ENCODE data around the gene GLOD4.
A peak's percentile ranks its signal among the peaks of the same experiment; 100 is the strongest.

Gene GLOD4

GRCh38 chr17:791829-792228, 9.7 kb upstream of the GLOD4 start:
- TF ChIP-seq POLR2AphosphoS5 (IDR thresholded peaks at IDR 0.05; ENCODE audit: low read depth, low read length) (no peak), SIN3A (IDR thresholded peaks at IDR 0.05; ENCODE audit: borderline replicate concordance, insufficient read depth, low read length) (no peak), REST (IDR thresholded peaks at IDR 0.05; ENCODE audit: insufficient read depth in 1 of 2, low read depth in 2 of 2, low read length in 2 of 2) (no peak), TAF1 (IDR thresholded peaks at IDR 0.05; ENCODE audit: borderline replicate concordance, insufficient read depth, low read length) (no peak), FOXP2 (optimal IDR thresholded peaks at IDR 0.05; ENCODE audit: borderline replicate concordance, extremely low read depth, extremely low read length, insufficient read depth) (no peak)

DNA sequence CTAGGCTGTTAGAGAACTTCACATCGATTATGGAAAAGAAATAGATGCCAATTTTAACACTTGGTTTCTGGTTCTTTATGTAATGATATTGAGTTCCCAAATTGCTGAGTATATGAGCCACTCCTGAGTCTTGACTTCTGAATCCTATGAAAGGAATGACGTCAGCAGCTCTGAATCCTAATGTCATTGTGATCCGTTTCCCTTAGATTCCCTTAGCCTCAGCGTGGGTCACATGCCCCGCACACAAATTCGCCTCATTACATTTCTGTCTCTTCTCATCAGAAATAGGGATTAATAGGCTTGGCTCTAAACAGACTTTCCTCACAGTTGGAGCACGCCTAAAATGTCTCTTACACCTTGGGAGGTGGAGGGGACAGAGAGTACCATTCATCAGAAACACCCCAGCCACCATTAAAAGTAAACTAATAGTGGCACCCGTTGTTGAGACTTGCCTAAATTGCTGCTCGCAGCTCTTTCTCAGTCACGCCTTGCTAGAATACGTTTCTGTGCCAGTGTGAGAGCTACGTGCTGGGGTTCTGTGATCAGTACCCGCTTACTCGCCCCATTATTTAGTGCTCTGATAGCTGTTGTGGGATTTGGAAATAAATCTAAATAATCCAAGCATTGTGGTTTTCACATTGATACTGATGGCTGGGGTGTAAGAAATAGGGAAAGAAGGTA, 7.2 kb upstream of the GLOD4 start:
- TF ChIP-seq POLR2AphosphoS5 (IDR thresholded peaks at IDR 0.05; ENCODE audit: low read depth, low read length) (no peak), FOXP2 (optimal IDR thresholded peaks at IDR 0.05; ENCODE audit: borderline replicate concordance, extremely low read depth, extremely low read length, insufficient read depth) (no peak), TAF1 (IDR thresholded peaks at IDR 0.05; ENCODE audit: borderline replicate concordance, insufficient read depth, low read length) (no peak), SIN3A (IDR thresholded peaks at IDR 0.05; ENCODE audit: borderline replicate concordance, insufficient read depth, low read length) (no peak), REST (IDR thresholded peaks at IDR 0.05; ENCODE audit: insufficient read depth in 1 of 2, low read depth in 2 of 2, low read length in 2 of 2) (no peak)

DNA sequence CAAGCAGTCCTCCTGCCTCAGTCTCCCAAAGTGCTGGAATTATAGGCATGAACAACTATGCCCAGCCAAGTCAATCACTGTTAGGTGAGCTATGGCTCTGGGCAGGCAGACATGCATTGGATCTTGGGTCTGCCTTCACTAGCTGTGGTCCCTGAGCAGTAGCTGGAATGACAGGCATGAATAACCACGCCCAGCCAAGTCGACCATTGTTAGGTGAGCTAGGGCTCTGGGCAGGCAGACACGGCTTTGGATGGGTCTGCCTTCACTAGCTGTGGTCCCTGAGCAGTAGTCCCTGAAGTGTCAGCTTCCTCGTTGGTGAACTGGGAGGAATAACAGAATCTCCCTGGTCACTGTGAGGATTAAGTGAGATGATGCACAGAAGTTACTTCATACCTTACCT, 6.5 kb upstream of the GLOD4 start:
- TF ChIP-seq POLR2AphosphoS5 (IDR thresholded peaks at IDR 0.05; ENCODE audit: low read depth, low read length) (0 out of 2 replicates have a peak, but pooled peaks have one; percentile 24), FOXP2 (optimal IDR thresholded peaks at IDR 0.05; ENCODE audit: borderline replicate concordance, extremely low read depth, extremely low read length, insufficient read depth) (no peak), SIN3A (IDR thresholded peaks at IDR 0.05; ENCODE audit: borderline replicate concordance, insufficient read depth, low read length) (no peak), TAF1 (IDR thresholded peaks at IDR 0.05; ENCODE audit: borderline replicate concordance, insufficient read depth, low read length) (no peak)

DNA sequence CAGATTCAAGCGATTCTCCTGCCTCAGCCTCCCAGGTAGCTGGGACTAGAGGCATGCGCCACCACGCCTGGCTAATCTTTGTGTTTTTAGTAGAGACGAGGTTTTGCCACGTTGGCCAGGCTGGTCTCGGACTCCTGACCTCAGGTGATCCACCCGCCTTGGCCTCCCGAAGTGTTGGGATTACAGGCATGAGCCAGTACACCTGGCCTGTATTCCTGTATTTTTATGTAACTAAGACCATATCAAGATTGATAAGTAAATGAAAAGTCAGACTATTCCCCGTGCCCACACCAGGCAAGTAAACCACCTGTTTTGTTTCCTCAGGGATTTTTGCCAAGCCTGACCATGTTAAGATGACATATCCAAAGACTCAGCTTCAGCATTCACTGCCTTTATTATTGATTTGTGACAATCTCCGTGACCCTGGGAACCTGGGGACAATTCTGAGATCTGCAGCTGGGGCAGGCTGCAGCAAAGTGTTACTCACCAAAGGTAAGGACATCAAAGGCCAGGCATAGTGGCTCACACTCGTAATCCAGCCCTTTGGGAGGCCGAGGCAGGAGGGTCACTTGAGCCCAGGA, 5.7 kb upstream of the GLOD4 start:
- TF ChIP-seq TAF1 (IDR thresholded peaks at IDR 0.05; ENCODE audit: borderline replicate concordance, insufficient read depth, low read length): no peak
- TF ChIP-seq SIN3A (IDR thresholded peaks at IDR 0.05; ENCODE audit: borderline replicate concordance, insufficient read depth, low read length): no peak
- TF ChIP-seq FOXP2 (optimal IDR thresholded peaks at IDR 0.05; ENCODE audit: borderline replicate concordance, extremely low read depth, extremely low read length, insufficient read depth): no peak
- TF ChIP-seq POLR2AphosphoS5 (IDR thresholded peaks at IDR 0.05; ENCODE audit: low read depth, low read length): no peak
- no peak for TF ChIP-seq REST (IDR thresholded peaks at IDR 0.05; ENCODE audit: insufficient read depth in 1 of 2, low read depth in 2 of 2, low read length in 2 of 2)

DNA sequence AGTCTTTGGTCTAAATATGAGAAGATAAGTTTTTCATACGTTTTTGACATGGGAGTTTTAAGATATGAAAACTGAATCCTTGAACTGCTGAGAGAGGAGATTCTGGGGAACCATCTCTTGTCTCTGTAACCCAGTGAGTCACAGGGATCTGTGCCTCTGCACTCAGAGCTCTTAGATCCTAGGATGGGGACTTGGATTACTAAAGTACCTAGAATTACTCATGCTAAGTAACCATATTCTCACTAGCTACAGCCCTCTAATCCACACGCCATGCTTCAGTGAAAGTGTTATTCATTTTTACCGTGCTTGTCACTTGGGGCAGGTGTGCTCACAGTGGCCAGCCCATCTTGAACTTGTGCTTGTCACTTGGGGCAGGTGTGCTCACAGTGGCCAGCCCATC, 2.1 kb upstream of the GLOD4 start:
- TF ChIP-seq FOXP2 (optimal IDR thresholded peaks at IDR 0.05; ENCODE audit: borderline replicate concordance, extremely low read depth, extremely low read length, insufficient read depth) (no peak), TAF1 (IDR thresholded peaks at IDR 0.05; ENCODE audit: borderline replicate concordance, insufficient read depth, low read length) (no peak), SIN3A (IDR thresholded peaks at IDR 0.05; ENCODE audit: borderline replicate concordance, insufficient read depth, low read length) (no peak), POLR2AphosphoS5 (IDR thresholded peaks at IDR 0.05; ENCODE audit: low read depth, low read length) (no peak), REST (IDR thresholded peaks at IDR 0.05; ENCODE audit: insufficient read depth in 1 of 2, low read depth in 2 of 2, low read length in 2 of 2) (no peak)
